Left ventricle myocardium inferior (tissue), 1 donor: Measurements from ENCODE around the gene SMAD1. TPM values are rescaled to one million over a fixed set of nuclear protein-coding genes. Genes with fewer than 3 reads are reported as not detected.

ENCODE experiments used
- DNase-seq: peaks from one replicate; pipeline ENCODE4 v3.0.0-alpha.2; 2020
- H3K27ac ChIP-seq: fragments of 200-600 bp; replicated peaks from 2 replicates; pipeline ENCODE4 v1.8.0; 2021
- H3K27me3 ChIP-seq: fragments of 200-600 bp; 2 replicates; pipeline ENCODE4 v1.8.0; 2021; ENCODE audit warnings: low read depth
- H3K36me3 ChIP-seq: fragments of 200-600 bp; 2 replicates; pipeline ENCODE4 v1.8.0; 2021
- H3K4me1 ChIP-seq: fragments of 200-600 bp; 2 replicates; pipeline ENCODE4 v1.8.0; 2021
- H3K4me3 ChIP-seq: fragments of 200-600 bp; 2 replicates; pipeline ENCODE4 v1.8.0; 2021; ENCODE audit warnings: mild to moderate bottlenecking, moderate library complexity
- H3K9me3 ChIP-seq: fragments of 200-600 bp; replicated peaks from 2 replicates; pipeline ENCODE4 v1.8.0; 2021
- intact Hi-C: fragments of 100-400 bp; cut with micrococcal nuclease; formaldehyde crosslinking; loops from one replicate; pipeline ENCODE4 v1.11.0; 2022
- total RNA-seq: library from RNA; stranded (reverse); fragmentation: NEBNext Ultra II Directional; extraction: Animal tissue kit (Norgen Biotek cat#: 25700); gene quantifications from one replicate; pipeline ENCODE4 v1.2.1, GENCODE V29; 2021
- TF ChIP-seq, protein P1 (sequence below): fragments of 200-600 bp; IDR thresholded peaks from 2 replicates; pipeline ENCODE4 v1.8.0; 2021; ENCODE audit warnings: antibody characterized with exemption, mild to moderate bottlenecking, borderline replicate concordance
- donor health status: DM: no; HTN: yes; CAD: no; lungs with severe emphysema.

Gene SMAD1
- total RNA-seq, 1 donor from 2014 or later = 10.1 TPM

DNA sequence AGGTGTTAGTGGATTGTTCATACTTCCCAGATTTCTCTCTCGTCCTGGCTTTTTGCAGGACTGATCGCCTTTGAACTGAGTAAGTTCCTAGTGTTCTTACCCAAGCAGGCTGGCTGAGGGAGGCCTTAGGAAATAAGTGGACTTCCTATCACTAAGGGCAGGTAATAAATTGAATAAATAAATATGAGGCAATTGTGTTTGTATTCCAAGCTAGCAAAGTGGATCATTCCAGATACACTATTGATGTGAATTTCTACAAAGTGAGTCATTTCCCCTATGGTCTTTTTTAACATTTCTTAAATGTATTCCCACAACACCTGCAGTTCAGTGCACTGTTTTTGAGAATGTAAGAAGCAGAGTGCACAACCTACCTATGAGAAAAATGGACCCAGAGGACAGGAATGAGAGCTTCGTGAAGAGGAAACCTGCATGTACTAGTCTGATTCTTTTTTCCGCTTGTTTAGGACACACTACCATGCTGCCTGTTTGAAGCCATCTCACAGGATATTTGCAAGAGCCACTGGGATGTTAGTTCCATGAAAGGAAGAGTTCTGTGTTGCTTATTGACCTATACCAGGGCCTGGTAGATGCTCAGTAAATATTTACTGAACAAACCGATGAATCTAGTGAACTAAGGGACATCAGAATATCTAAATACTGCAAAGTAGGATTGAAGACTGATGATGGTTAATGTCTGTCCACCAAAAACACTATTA lies 29.0 kb upstream of the SMAD1 start:
- intact Hi-C loops = no loop called here

DNA sequence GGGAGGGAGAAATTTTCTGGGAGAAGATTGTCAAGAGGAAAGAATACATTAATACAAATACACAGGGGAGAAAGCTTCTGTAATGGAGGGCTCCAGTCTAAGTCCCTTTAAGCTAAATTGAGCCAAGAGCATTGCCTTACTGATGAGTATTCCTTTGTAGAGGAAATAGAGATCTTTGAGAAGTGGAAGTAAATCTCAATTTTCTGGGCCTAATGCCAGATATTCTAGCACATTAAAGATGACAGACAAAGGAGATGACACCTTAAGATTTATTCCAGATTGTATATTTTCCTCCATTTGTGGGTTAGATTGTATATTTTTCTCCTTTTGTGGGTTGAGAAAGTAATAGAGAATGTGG lies 28.5 kb upstream of the SMAD1 start:
- H3K4me1 ChIP-seq = no peaks in the 10 kb centered on the region
- H3K36me3 ChIP-seq = no peaks in the 10 kb centered on the region
- H3K27ac ChIP-seq = no peak overlapping the region
- TF ChIP-seq, protein P1, sequence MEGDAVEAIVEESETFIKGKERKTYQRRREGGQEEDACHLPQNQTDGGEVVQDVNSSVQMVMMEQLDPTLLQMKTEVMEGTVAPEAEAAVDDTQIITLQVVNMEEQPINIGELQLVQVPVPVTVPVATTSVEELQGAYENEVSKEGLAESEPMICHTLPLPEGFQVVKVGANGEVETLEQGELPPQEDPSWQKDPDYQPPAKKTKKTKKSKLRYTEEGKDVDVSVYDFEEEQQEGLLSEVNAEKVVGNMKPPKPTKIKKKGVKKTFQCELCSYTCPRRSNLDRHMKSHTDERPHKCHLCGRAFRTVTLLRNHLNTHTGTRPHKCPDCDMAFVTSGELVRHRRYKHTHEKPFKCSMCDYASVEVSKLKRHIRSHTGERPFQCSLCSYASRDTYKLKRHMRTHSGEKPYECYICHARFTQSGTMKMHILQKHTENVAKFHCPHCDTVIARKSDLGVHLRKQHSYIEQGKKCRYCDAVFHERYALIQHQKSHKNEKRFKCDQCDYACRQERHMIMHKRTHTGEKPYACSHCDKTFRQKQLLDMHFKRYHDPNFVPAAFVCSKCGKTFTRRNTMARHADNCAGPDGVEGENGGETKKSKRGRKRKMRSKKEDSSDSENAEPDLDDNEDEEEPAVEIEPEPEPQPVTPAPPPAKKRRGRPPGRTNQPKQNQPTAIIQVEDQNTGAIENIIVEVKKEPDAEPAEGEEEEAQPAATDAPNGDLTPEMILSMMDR = no peak
- intact Hi-C loops = no loop called here
- peaks cover 21% of the 10 kb centered on the region for H3K9me3 ChIP-seq
- H3K27me3 ChIP-seq = no peaks in the 10 kb centered on the region
- no peak for DNase-seq
- no peak overlapping the region for H3K4me3 ChIP-seq

More for the DNA sequence above, 29.0 kb upstream of the SMAD1 start:
- Histone ChIP-seq H3K27ac (no peak overlapping the region), H3K36me3 (no peaks in the 10 kb centered on the region), H3K4me1 (no peaks in the 10 kb centered on the region), H3K9me3 (peaks cover 16% of the 10 kb centered on the region), H3K27me3 (no peaks in the 10 kb centered on the region), H3K4me3 (no peak overlapping the region)
- no peak for DNase-seq
- TF ChIP-seq, protein P1 = no peak

DNA sequence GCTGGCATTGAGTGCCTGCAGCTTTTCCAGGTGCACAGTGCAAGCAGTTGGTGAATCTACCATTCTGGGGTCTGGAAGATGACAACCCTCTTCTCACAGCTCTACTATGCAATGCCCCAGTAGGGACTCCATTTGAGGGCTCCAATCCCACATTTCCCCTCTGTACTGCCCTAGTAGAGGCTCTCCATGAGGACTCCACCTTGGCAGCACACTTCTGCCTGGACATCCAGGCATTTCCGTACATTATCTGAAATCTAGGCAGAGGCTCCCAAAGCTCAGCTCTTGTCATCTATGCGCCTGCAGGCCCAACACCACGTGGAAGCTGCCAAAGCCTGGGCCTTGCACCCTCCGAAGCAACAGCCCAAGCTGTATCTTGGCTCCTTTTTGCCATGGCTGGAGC lies 8.4 kb upstream of the SMAD1 start:
- no peaks in the 10 kb centered on the region for H3K27me3 ChIP-seq
- H3K36me3 ChIP-seq = no peaks in the 10 kb centered on the region
- TF ChIP-seq, protein P1 = no peak
- intact Hi-C loops = no loop called here
- no peak for DNase-seq
- no peak overlapping the region for H3K27ac ChIP-seq
- H3K4me1 ChIP-seq = no peaks in the 10 kb centered on the region
- H3K4me3 ChIP-seq = no peak overlapping the region
- H3K9me3 ChIP-seq = peaks cover 12% of the 10 kb centered on the region

DNA sequence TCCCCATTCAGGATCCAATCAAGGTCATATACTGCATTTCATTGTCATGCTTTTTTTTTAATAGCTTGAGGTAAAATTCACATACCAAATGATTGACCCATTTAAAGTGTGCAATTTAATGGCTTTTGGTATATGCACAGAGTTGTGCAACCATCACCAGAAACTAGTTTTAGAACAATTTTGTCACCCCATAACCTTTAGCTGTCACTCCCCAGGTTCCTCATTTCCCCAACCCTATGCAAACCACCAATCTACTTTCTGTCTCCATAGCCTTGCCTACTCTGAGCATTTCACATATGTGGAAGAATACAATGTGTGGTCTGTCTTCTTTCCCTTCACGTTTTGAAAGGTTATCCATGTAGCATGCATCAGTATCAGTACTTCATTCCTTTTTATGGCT lies 1.4 kb upstream of the SMAD1 start:
- TF ChIP-seq, protein P1 = no peak
- peak overlapping the region; percentile 75 for H3K4me3 ChIP-seq
- H3K4me1 ChIP-seq = peaks cover 41% of the 10 kb centered on the region
- H3K27ac ChIP-seq = no peak overlapping the region
- intact Hi-C loops = loop anchor here (10.0 kb wide), 1 partner anchor 65 kb away; no protein-coding TSS in a partner anchor
- H3K27me3 ChIP-seq = no peaks in the 10 kb centered on the region
- H3K36me3 ChIP-seq = no peaks in the 10 kb centered on the region
- no peak for DNase-seq
- no peaks in the 10 kb centered on the region for H3K9me3 ChIP-seq

DNA sequence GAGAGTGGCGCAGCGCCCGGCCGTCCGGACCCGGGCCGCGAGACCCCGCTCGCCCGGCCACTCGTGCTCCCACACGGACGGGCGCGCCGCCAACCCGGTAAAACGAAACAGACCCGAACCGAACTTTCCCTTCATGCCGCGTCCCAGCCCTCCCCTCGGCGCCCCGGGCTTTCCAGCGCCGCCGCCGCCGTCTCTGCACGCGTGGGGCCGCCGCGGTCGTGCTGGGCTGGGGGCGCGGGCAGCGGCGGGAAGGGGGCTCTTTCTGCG lies 222 bp downstream of the SMAD1 start:
- Histone ChIP-seq H3K36me3 (no peaks in the 10 kb centered on the region), H3K4me1 (peaks cover 52% of the 10 kb centered on the region), H3K27ac (peak overlapping the region; percentile 95), H3K9me3 (no peaks in the 10 kb centered on the region), H3K4me3 (peak overlapping the region; percentile 75), H3K27me3 (no peaks in the 10 kb centered on the region)
- DNase-seq = no peak
- TF ChIP-seq, protein P1 = no peak
- intact Hi-C loops = loop anchor here (10.0 kb wide), 1 partner anchor 63 kb away; no protein-coding TSS in a partner anchor
